ENCODE data around the gene GRIK4.

GRCh38 chr11:120931057-120931779 lies 419.7 kb downstream of the GRIK4 start:
- TF ChIP-seq EZH2 (IDR thresholded peaks at IDR 0.05; ENCODE audit: borderline replicate concordance, low read length), result no peak
- no peak for TF ChIP-seq CTCF (conservative IDR thresholded peaks at IDR 0.05 in 1 of 2, IDR thresholded peaks at IDR 0.05 in 1 of 2; ENCODE audit: extremely low read depth in 1 of 2, insufficient read depth in 1 of 2, low read depth in 1 of 2, low read length in 2 of 2)

Data from mammary epithelial cell (primary cell).